Nephron progenitor cell (in vitro differentiated cells): ENCODE results near the gene TPD52L2.
"Not testable (repeated sequence)": the region's sequence is repeated elsewhere in the genome, so short reads cannot be mapped to it uniquely, and the experiment has no call there.

Experiments
- DNase-seq: peaks from one replicate; pipeline ENCODE4 v3.0.0; 2021
- H3K27ac Mint-ChIP-seq: 2 replicates; pipeline ENCODE4 v1.8.0; 2021; ENCODE audit warnings: mild to moderate bottlenecking, moderate library complexity, mixed read lengths
- H3K27me3 Mint-ChIP-seq: 2 replicates; pipeline ENCODE4 v1.8.0; 2021; ENCODE audit warnings: mild to moderate bottlenecking, low read depth, mixed read lengths; ENCODE audit not compliant: poor library complexity
- H3K36me3 Mint-ChIP-seq: 2 replicates; pipeline ENCODE4 v1.8.0; 2021; ENCODE audit warnings: low read depth, mixed read lengths
- H3K4me1 Mint-ChIP-seq: 2 replicates; pipeline ENCODE4 v1.8.0; 2021; ENCODE audit warnings: mixed read lengths
- H3K4me3 Mint-ChIP-seq: 2 replicates; pipeline ENCODE4 v1.8.0; 2021; ENCODE audit warnings: mild to moderate bottlenecking, moderate library complexity, mixed read lengths
- H3K9me3 Mint-ChIP-seq: 2 replicates; pipeline ENCODE4 v1.8.0; 2021; ENCODE audit warnings: mild to moderate bottlenecking, moderate library complexity, mixed read lengths
- CTCF ChIP-seq: fragments of 200-600 bp; sonication (generic); IDR thresholded peaks from 2 replicates; pipeline ENCODE4 v1.5.0; 2021; ENCODE audit warnings: antibody characterized with exemption

Gene TPD52L2

GRCh38 chr20:63878899-63879663 is 14.0 kb downstream of the TPD52L2 start:
- no peak for DNase-seq
- no peaks in the 10 kb centered on the region for H3K27me3 Mint-ChIP-seq
- TF ChIP-seq CTCF: no peak
- H3K36me3 Mint-ChIP-seq: peaks cover 31% of the 10 kb centered on the region
- no peak overlapping the region for H3K4me3 Mint-ChIP-seq
- peak overlapping the region; percentile 61 for H3K27ac Mint-ChIP-seq
- no peaks in the 10 kb centered on the region for H3K4me1 Mint-ChIP-seq
- no peaks in the 10 kb centered on the region for H3K9me3 Mint-ChIP-seq

- peaks cover 15% of the 10 kb centered on the region for H3K36me3 Mint-ChIP-seq
- not testable (repeated sequence) for H3K4me1 Mint-ChIP-seq, DNase-seq, H3K27ac Mint-ChIP-seq, H3K9me3 Mint-ChIP-seq, H3K4me3 Mint-ChIP-seq, H3K27me3 Mint-ChIP-seq
Observed at GRCh38 chr20:63880901-63881300, 15.8 kb downstream of the TPD52L2 start.

GRCh38 chr20:63881451-63882226 is 16.6 kb downstream of the TPD52L2 start:
- no peaks in the 10 kb centered on the region for H3K9me3 Mint-ChIP-seq
- no peaks in the 10 kb centered on the region for H3K4me1 Mint-ChIP-seq
- DNase-seq: no peak
- H3K4me3 Mint-ChIP-seq: no peak overlapping the region
- no peaks in the 10 kb centered on the region for H3K27me3 Mint-ChIP-seq
- no peak for TF ChIP-seq CTCF
- H3K27ac Mint-ChIP-seq: no peak overlapping the region
- peaks cover 8% of the 10 kb centered on the region for H3K36me3 Mint-ChIP-seq

- TF ChIP-seq CTCF: no peak
- H3K27me3 Mint-ChIP-seq: peaks cover 1% of the 10 kb centered on the region
- H3K4me1 Mint-ChIP-seq: no peaks in the 10 kb centered on the region
- peak overlapping the region; percentile 68 for H3K27ac Mint-ChIP-seq
- H3K36me3 Mint-ChIP-seq: peaks cover 16% of the 10 kb centered on the region
- H3K9me3 Mint-ChIP-seq: no peaks in the 10 kb centered on the region
- DNase-seq: no peak
- H3K4me3 Mint-ChIP-seq: no peak overlapping the region
Observed at GRCh38 chr20:63882257-63883200, 17.5 kb downstream of the TPD52L2 start.

GRCh38 chr20:63883201-63883593 is 18.1 kb downstream of the TPD52L2 start:
- H3K4me3 Mint-ChIP-seq: no peak overlapping the region
- DNase-seq: no peak
- peaks cover 3% of the 10 kb centered on the region for H3K27me3 Mint-ChIP-seq
- no peaks in the 10 kb centered on the region for H3K4me1 Mint-ChIP-seq
- no peaks in the 10 kb centered on the region for H3K9me3 Mint-ChIP-seq
- H3K36me3 Mint-ChIP-seq: peaks cover 19% of the 10 kb centered on the region
- no peak for TF ChIP-seq CTCF
- H3K27ac Mint-ChIP-seq: no peak overlapping the region
